ENCODE results near the gene PGBD1. TPM values are rescaled to one million over a fixed set of nuclear protein-coding genes. Genes with fewer than 3 reads are reported as not detected.

PGBD1 gene
- total and polyA plus RNA-seq, 7 donors = 0.92 to 11.4 (median 5.4) TPM

- Histone ChIP-seq H3K9me3 (no peaks in the 10 kb centered on the region), H3K36me3 (peaks cover 11 to 49% (median 27%) of the 10 kb centered on the region in 4 donors), H3K27me3 (no peaks in the 10 kb centered on the region), H3K27ac (no peak overlapping the region), H3K4me3 (no peak overlapping the region), H3K4me1 (peaks cover 0 to 18% (median 12%) of the 10 kb centered on the region in 4 donors)
- DNase-seq = no peak
- intact Hi-C loops (cut with DNase I) = no loop called here
- 78 to 85% methylated on average over 3 of the region's 3 CpGs for WGBS, 2 donors
- no peak for TF ChIP-seq POLR2A (IDR thresholded peaks at IDR 0.05)
- TF ChIP-seq EP300 (IDR thresholded peaks at IDR 0.05) = no peak
Observed at GRCh38 chr6:28277746-28278145, 3.6 kb upstream of the PGBD1 start.

- H3K36me3 ChIP-seq = peaks cover 9 to 41% (median 17%) of the 10 kb centered on the region in 4 donors
- peaks cover 0 to 18% (median 12%) of the 10 kb centered on the region in 4 donors for H3K4me1 ChIP-seq
- WGBS, 2 donors = 34 to 47% methylated on average over 3 of the region's 3 CpGs
- intact Hi-C loops (cut with DNase I) = loop anchor here (5.0 kb wide), 2 partner anchors 52 to 77 kb away; no protein-coding TSS in a partner anchor
- no peaks in the 10 kb centered on the region for H3K27me3 ChIP-seq
- peak overlapping the region; percentile 65 to 68 (median 66) for H3K4me3 ChIP-seq
- no peak for TF ChIP-seq POLR2AphosphoS5 (IDR thresholded peaks at IDR 0.05)
- TF ChIP-seq POLR2A (IDR thresholded peaks at IDR 0.05) = no peak
- no peak for TF ChIP-seq CTCF (IDR thresholded peaks at IDR 0.05)
- TF ChIP-seq EP300 (IDR thresholded peaks at IDR 0.05) = no peak
- DNase-seq = no peak
- H3K9me3 ChIP-seq = no peaks in the 10 kb centered on the region
- H3K27ac ChIP-seq = peak overlapping the region; percentile 77 to 79 (median 78)
Observed at GRCh38 chr6:28280595-28281287, 631 bp upstream of the PGBD1 start.

- DNase-seq = no peak
- 96 to 97% methylated on average over 2 of the region's 2 CpGs for WGBS, 2 donors
- Histone ChIP-seq H3K36me3 (peaks cover 9 to 43% (median 13%) of the 10 kb centered on the region in 4 donors), H3K4me1 (peaks cover 0 to 18% (median 12%) of the 10 kb centered on the region in 4 donors), H3K4me3 (no peak overlapping the region), H3K27ac (no peak overlapping the region), H3K27me3 (no peaks in the 10 kb centered on the region), H3K9me3 (no peaks in the 10 kb centered on the region)
- intact Hi-C loops (cut with DNase I) = loop anchor here (5.0 kb wide), 2 partner anchors 49 to 74 kb away; no protein-coding TSS in a partner anchor
- TF ChIP-seq EP300 (IDR thresholded peaks at IDR 0.05) (no peak), POLR2A (IDR thresholded peaks at IDR 0.05) (no peak), CTCF (IDR thresholded peaks at IDR 0.05) (no peak), POLR2AphosphoS5 (IDR thresholded peaks at IDR 0.05) (no peak)
Observed at GRCh38 chr6:28282926-28283325, 1.6 kb downstream of the PGBD1 start.

GRCh38 chr6:28291573-28291972 lies 10.2 kb downstream of the PGBD1 start:
- H3K4me3 ChIP-seq = no peak overlapping the region
- no peaks in the 10 kb centered on the region for H3K27me3 ChIP-seq
- TF ChIP-seq POLR2AphosphoS5 (IDR thresholded peaks at IDR 0.05) (no peak), EP300 (IDR thresholded peaks at IDR 0.05) (no peak), CTCF (IDR thresholded peaks at IDR 0.05) (no peak), POLR2A (IDR thresholded peaks at IDR 0.05) (no peak)
- intact Hi-C loops (cut with DNase I) = no loop called here
- DNase-seq = no peak
- no peaks in the 10 kb centered on the region for H3K9me3 ChIP-seq
- H3K27ac ChIP-seq = no peak overlapping the region
- peaks cover 4 to 58% (median 12%) of the 10 kb centered on the region in 4 donors for H3K36me3 ChIP-seq
- no peaks in the 10 kb centered on the region for H3K4me1 ChIP-seq

- no peak overlapping the region for H3K4me3 ChIP-seq
- DNase-seq = no peak
- peaks cover 0 to 56% (median 5%) of the 10 kb centered on the region in 4 donors for H3K36me3 ChIP-seq
- H3K27me3 ChIP-seq = no peaks in the 10 kb centered on the region
- WGBS, 2 donors = 93 to 95% methylated on average over 5 of the region's 5 CpGs
- intact Hi-C loops (cut with DNase I) = no loop called here
- TF ChIP-seq EP300 (IDR thresholded peaks at IDR 0.05) = no peak
- no peak for TF ChIP-seq CTCF (IDR thresholded peaks at IDR 0.05)
- no peak for TF ChIP-seq POLR2AphosphoS5 (IDR thresholded peaks at IDR 0.05)
- no peak for TF ChIP-seq POLR2A (IDR thresholded peaks at IDR 0.05)
- H3K4me1 ChIP-seq = no peaks in the 10 kb centered on the region
- no peak overlapping the region for H3K27ac ChIP-seq
- H3K9me3 ChIP-seq = no peaks in the 10 kb centered on the region
Observed at GRCh38 chr6:28295326-28295725, 14.0 kb downstream of the PGBD1 start.

Data from sigmoid colon (tissue), 7 donors.